Esophagus squamous epithelium (tissue), 5 donors: ENCODE measurements around the gene RPL26. TPM values are rescaled to one million over a fixed set of nuclear protein-coding genes. Genes with fewer than 3 reads are reported as not detected.
A peak's percentile ranks its signal among the peaks of the same experiment; 100 is the strongest.

Experiments
- DNase-seq: peaks from one replicate; lab custom pipeline; 2025; lab: John Stamatoyannopoulos, UW
- H3K27ac ChIP-seq, 4 donors: fragments of 200-600 bp; sonication (generic); one replicate each; pipeline ENCODE4 v1.5.1; 2016 to 2019; ENCODE audit warnings: mild to moderate bottlenecking in 1 of 4
- H3K27me3 ChIP-seq, 4 donors: fragments of 200-600 bp; sonication (generic); 1 replicate in 3 of 4; 2 replicates in 1 of 4; pipeline versions ENCODE4 v1.5.1 to v1.6.0; 2017 to 2021; ENCODE audit warnings: antibody characterized with exemption in 1 of 4
- H3K36me3 ChIP-seq, 3 donors: fragments of 200-600 bp; sonication (generic); one replicate each; pipeline ENCODE4 v1.5.1; 2016 to 2019
- H3K4me1 ChIP-seq, 3 donors: fragments of 200-600 bp; sonication (generic); one replicate each; pipeline ENCODE4 v1.5.1; 2017 to 2019
- H3K4me3 ChIP-seq, 4 donors: fragments of 200-600 bp; sonication (generic); 1 replicate in 3 of 4; 2 replicates in 1 of 4; pipeline ENCODE4 v1.5.1; 2016 to 2019; ENCODE audit warnings: mild to moderate bottlenecking in 2 of 4, moderate library complexity in 1 of 4
- H3K9me3 ChIP-seq, 3 donors: fragments of 200-600 bp; sonication (generic); one replicate each; pipeline ENCODE4 v1.5.1; 2016 to 2019
- POLR2A ChIP-seq, 4 donors: fragments of 450-650 bp; IDR thresholded peaks; one replicate each; pipeline ENCODE4 v1.6.1; 2017; ENCODE audit warnings: antibody characterized with exemption in 4 of 4, mild to moderate bottlenecking in 4 of 4, moderate library complexity in 3 of 4
- WGBS, 2 donors: methylation state at CpG; one replicate each; pipeline ENCODE4 v1.1.5; 2018; 5-methylcytosine and 5-hydroxymethylcytosine counted together
- intact Hi-C: fragments of 100-400 bp; cut with DNase I; formaldehyde crosslinking; loops from one replicate; pipeline ENCODE4 v1.15.0; 2022
- total RNA-seq, 4 donors: library from RNA; depleted of rRNA; stranded (reverse); fragments of >200 nt; gene quantifications; one replicate each; pipeline ENCODE4 v1.1.0, GENCODE V29; 2016
- TF ChIP-seq, protein P1 (sequence below), 6 experiments: fragments of 450-650 bp in 4 of 6; fragments of 200-600 bp in 2 of 6; sonication (generic) in 2 of 6; IDR thresholded peaks; one replicate each; pipeline ENCODE4 v1.5.1; 2016 to 2019; ENCODE audit warnings: antibody characterized with exemption in 6 of 6, mild to moderate bottlenecking in 4 of 6, moderate library complexity in 4 of 6
- donor health status: DM: yes; HTN: yes; CAD: no.

The RPL26 gene
- total RNA-seq, 4 donors from 2014 or later: 3,032 to 5,420 (median 3,306) TPM

DNA sequence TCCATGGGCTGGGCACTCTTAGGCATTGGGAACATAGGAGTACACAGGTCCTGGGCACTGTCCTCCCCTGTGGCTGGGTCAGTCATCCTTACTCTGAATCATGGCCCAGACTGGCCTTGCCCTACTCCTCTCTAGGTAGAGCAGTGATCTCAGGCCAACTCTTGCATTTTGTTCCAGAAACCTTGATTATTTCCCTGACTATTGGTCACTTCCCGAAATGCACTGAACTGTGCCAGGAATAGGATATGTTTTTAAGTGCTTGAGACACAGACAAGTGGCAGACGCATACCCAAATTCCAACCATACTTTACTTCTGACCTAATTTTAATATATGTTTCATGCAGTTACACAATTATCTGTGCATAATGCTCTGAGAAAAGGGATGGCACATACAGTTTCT is 16.8 kb downstream of the RPL26 start:
- no peaks in the 10 kb centered on the region for H3K27me3 ChIP-seq
- intact Hi-C loops: no loop called here
- no peaks in the 10 kb centered on the region for H3K9me3 ChIP-seq
- H3K4me1 ChIP-seq: peaks cover 0 to under 1% (median 0%) of the 10 kb centered on the region in 3 donors
- no peak for DNase-seq
- H3K4me3 ChIP-seq: no peak overlapping the region
- TF ChIP-seq, protein P1, sequence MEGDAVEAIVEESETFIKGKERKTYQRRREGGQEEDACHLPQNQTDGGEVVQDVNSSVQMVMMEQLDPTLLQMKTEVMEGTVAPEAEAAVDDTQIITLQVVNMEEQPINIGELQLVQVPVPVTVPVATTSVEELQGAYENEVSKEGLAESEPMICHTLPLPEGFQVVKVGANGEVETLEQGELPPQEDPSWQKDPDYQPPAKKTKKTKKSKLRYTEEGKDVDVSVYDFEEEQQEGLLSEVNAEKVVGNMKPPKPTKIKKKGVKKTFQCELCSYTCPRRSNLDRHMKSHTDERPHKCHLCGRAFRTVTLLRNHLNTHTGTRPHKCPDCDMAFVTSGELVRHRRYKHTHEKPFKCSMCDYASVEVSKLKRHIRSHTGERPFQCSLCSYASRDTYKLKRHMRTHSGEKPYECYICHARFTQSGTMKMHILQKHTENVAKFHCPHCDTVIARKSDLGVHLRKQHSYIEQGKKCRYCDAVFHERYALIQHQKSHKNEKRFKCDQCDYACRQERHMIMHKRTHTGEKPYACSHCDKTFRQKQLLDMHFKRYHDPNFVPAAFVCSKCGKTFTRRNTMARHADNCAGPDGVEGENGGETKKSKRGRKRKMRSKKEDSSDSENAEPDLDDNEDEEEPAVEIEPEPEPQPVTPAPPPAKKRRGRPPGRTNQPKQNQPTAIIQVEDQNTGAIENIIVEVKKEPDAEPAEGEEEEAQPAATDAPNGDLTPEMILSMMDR (IDR thresholded peaks at IDR 0.05): no peak
- TF ChIP-seq POLR2A (IDR thresholded peaks at IDR 0.05): no peak
- peaks cover 0 to 49% (median 8%) of the 10 kb centered on the region in 3 donors for H3K36me3 ChIP-seq
- H3K27ac ChIP-seq: peak overlapping the region in 2 of 4 donors; percentile 29 to 31
- 74 to 77% methylated on average over 2 of the region's 2 CpGs for WGBS, 2 donors

DNA sequence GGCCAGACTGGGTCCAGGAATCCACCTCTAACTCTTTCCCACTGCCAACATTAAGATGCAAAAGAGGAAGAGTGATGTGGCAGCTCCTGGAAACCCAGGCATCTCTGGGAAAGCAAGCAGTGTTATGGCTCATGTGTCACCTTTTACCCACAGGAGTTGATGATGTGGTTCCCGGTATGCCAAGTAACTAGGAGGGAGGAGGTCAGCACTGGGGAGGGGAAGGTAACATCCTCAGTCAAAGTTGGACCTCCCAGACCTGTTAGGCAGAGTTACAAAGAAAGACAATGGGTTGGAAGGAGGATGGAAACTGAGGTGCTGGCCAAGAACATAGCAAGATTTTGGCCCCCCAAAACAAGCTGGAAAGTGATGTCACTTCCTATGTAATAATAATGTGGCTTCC is 17.9 kb downstream of the RPL26 start:
- intact Hi-C loops: no loop called here
- peaks cover 0 to 7% (median 0%) of the 10 kb centered on the region in 3 donors for H3K4me1 ChIP-seq
- TF ChIP-seq POLR2A (IDR thresholded peaks at IDR 0.05): no peak
- TF ChIP-seq, protein P1 (IDR thresholded peaks at IDR 0.05): no peak
- peak overlapping the region in 2 of 4 donors; percentile 31 to 64 for H3K27ac ChIP-seq
- DNase-seq: no peak
- WGBS, 2 donors: 60 to 67% methylated on average over 1 of the region's 1 CpG
- no peaks in the 10 kb centered on the region for H3K27me3 ChIP-seq
- H3K4me3 ChIP-seq: no peak overlapping the region
- H3K9me3 ChIP-seq: no peaks in the 10 kb centered on the region
- H3K36me3 ChIP-seq: peaks cover 0 to 38% (median 8%) of the 10 kb centered on the region in 3 donors

DNA sequence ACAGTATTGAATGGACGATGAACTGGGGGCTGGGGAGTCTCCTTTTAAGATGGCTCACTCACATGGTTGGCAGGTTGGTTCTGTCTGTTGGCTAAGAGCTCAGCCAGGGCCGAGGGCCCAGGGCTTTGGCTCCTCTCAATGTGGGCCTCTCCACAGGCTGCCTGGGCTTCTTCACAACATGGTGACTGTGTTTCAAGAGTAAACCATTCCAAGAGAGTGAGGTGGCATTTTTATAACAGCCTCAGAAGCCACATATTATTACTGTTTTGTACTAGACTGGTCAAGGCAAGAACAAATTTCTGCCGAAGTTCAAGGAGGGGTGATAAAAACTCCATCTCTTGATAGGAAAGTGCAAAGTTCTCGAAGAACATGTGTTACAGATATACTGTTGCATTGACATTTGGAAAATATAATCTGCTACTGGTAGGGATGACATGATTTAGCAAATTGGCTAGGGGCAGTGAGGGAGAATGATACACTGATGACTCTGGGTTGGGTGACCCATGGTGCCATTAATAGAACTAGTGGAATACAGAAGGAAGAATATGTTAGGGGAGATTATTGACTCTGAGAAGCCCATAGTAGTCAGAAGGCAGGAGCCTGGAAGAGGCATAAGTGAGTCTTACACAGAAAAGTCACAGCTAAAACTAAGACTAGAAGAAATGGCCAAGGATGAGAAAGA is 20.2 kb downstream of the RPL26 start:
- 84 to 90% methylated on average over 4 of the region's 4 CpGs for WGBS, 2 donors
- Histone ChIP-seq H3K4me1 (peaks cover 0 to 11% (median 2%) of the 10 kb centered on the region in 3 donors), H3K27ac (no peak overlapping the region), H3K4me3 (no peak overlapping the region), H3K27me3 (no peaks in the 10 kb centered on the region), H3K36me3 (peaks cover 0 to 17% (median 0%) of the 10 kb centered on the region in 3 donors), H3K9me3 (no peaks in the 10 kb centered on the region)
- no peak for DNase-seq
- intact Hi-C loops: no loop called here
- TF ChIP-seq POLR2A (IDR thresholded peaks at IDR 0.05): no peak
- TF ChIP-seq, protein P1 (IDR thresholded peaks at IDR 0.05): no peak

DNA sequence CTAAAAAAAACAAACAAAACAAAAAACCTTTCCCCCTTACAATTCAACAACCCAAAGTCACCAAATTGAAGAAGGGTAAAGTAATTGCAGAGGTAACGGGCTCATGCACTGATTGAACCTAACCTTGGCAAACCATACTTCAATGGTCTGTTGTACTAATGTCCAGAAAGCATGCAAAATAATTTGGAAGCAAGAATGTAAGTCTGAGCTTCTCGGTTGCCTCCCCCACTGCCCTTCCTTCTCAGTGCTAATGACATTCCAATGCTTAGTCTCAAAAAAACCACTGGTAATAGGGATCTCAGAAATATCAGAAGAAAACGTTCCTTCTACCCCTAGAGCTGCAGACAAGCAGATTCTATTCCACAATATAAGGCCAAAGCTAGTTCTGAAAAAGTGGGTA is 22.2 kb downstream of the RPL26 start:
- no peak for TF ChIP-seq POLR2A (IDR thresholded peaks at IDR 0.05)
- TF ChIP-seq, protein P1 (IDR thresholded peaks at IDR 0.05): no peak
- intact Hi-C loops: no loop called here
- peaks cover 0 to 17% (median 0%) of the 10 kb centered on the region in 3 donors for H3K36me3 ChIP-seq
- no peaks in the 10 kb centered on the region for H3K27me3 ChIP-seq
- peak overlapping the region in 3 of 4 donors; percentile 11 to 22 (median 18) for H3K27ac ChIP-seq
- no peak overlapping the region for H3K4me3 ChIP-seq
- DNase-seq: no peak
- no peaks in the 10 kb centered on the region for H3K9me3 ChIP-seq
- peaks cover 0 to 11% (median 2%) of the 10 kb centered on the region in 3 donors for H3K4me1 ChIP-seq
- WGBS, 2 donors: 60% methylated on average over 3 of the region's 3 CpGs

DNA sequence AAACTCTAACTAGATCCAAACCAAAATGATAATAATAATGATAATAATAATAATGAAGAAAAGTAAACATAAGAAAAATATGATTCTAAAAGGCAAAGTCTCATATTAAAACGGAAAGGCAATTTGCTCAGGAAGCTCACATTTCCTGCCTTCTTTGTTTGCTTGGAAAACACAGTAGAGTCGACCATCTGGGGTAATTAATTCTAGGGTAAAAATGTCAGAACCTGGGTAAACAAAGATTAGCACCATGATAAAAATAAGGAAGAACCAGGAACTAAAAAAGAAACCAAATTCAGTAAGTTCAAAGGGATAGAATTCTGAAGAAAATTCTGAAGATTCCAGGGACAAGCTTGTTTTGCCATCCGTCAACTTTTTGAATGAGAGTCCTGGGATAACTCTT is 22.7 kb downstream of the RPL26 start:
- DNase-seq: no peak
- H3K27ac ChIP-seq: peak overlapping the region in 2 of 4 donors; percentile 22 to 45
- no peak overlapping the region for H3K4me3 ChIP-seq
- H3K27me3 ChIP-seq: no peaks in the 10 kb centered on the region
- peaks cover 0 to 11% (median 2%) of the 10 kb centered on the region in 3 donors for H3K4me1 ChIP-seq
- H3K9me3 ChIP-seq: no peaks in the 10 kb centered on the region
- TF ChIP-seq, protein P1 (IDR thresholded peaks at IDR 0.05): no peak
- TF ChIP-seq POLR2A (IDR thresholded peaks at IDR 0.05): no peak
- H3K36me3 ChIP-seq: peaks cover 0 to 13% (median 0%) of the 10 kb centered on the region in 3 donors
- intact Hi-C loops: no loop called here
- 38 to 39% methylated on average over 3 of the region's 3 CpGs for WGBS, 2 donors
